PC-9 (cell line): ENCODE measurements around the gene PARP15.

Experiments used
- CTCF ChIP-seq: fragments of 200-600 bp; sonication (generic); conservative IDR thresholded peaks from 2 replicates; pipeline ENCODE4 v1.6.1; 2017; ENCODE audit warnings: mixed run types, antibody characterized with exemption, mild to moderate bottlenecking, moderate library complexity
- EZH2 ChIP-seq: fragments of 200-600 bp; sonication (generic); IDR thresholded peaks from 2 replicates; pipeline ENCODE4 v1.8.0; 2017; ENCODE audit warnings: antibody characterized with exemption, low read depth

GRCh38 chr3:122668930-122669730 is 91.7 kb downstream of the PARP15 start:
- TF ChIP-seq CTCF (no peak), EZH2 (no peak)
